KBM-7 (cell line): Measurements from ENCODE around the gene PHF12.
"Not testable (repeated sequence)": the region's sequence is repeated elsewhere in the genome, so short reads cannot be mapped to it uniquely, and the experiment has no call there.

Experiments
- DNase-seq: peaks from one replicate; pipeline ENCODE4 v3.0.0-alpha.2; 2015
- in situ Hi-C: fragments of 300-500 bp; cut with MboI; formaldehyde crosslinking; loops from 2 replicates; pipeline ENCODE4 v1.14.3; 2020; ENCODE audit warnings: low sequenced_read_pairs, low pct_unique_long_range_greater_than_20kb, mixed read lengths

The PHF12 gene

DNA sequence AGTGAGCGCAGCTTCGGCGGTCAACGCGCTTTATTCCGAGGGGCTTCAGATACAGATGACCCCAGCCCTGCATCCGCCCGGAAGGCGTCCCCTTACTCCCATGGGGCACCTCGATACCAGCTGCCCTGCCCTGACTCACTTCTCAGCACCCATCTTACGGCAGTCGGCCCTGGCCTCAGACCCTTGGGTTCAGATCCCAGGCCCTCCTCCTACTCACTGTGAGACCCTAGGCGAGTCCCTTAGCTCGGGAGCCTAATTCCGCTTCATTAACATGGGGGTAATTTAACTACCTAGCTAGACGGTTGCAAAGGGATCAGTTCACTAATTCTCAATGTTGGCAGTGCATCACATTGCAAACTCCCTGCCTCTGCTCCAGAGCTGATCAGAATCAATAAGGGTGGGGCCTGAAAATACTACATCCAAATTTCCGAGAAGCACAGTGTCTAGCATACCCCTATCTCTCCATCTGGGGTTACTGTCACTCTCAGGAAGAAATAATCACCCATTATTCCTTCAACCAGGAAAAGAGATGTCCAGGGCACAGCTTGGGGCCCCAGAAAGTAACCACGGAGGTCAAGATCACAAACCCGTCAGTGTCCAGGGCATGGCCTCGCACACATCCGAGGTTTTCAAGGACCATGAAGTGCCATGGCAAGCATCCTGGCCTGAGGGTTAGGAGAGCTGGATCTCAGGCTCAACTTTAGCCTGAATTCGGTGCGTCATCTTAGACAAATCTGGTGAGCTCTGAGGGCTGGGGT lies 53.4 kb downstream of the PHF12 start:
- in situ Hi-C loops = no loop called here
- peak; percentile 35 for DNase-seq

DNA sequence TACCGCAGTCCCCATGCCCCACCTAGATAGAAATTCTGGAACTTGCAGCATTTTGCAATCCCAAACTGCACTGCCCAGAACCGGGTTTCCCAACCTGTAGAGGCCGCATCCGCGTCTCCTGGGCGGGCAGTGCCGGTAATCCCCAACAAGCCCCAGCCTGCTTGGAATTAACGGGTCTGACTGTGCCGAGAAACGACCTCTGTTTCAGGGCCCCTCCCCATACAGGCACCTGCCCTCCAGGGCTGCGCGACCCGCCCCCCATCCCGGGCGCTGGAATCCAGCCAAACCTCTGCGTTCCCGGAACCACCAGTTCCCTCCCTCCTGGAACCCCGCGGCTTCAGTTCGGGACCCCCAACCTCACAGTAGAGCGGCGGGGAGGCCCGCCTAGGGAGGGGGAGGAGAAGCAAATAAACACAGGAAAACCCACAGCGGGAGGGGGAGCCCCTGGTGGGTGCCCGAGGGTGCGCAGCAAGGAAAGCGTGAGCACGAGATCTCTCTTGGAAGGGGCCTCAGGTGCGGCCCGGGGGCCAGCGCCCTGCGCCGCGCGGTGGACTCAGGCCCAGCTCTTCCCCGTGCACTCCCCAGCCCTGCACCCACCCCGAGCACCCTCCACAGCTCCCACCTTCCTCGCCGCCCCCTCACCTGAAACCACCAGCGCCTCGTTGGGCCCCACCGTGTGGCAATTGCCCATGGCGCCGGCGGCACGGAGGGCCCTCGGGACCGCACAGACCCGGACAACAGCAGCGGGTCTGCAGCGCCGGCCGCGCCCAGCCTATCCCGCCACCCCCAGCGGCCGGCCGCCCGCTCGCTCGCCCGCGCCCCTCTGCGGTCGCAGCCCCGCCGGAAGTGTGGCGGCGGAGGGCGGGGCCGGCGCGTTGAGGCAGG lies 54.2 kb downstream of the PHF12 start, which contains the start of gene FLOT2:
TSS of gene FLOT2 (minus strand) at position 850 of the 885 bp plus-strand sequence. CDS start at position 691, 159 bp downstream.
- DNase-seq = peak; percentile 58
- in situ Hi-C loops = no loop called here

DNA sequence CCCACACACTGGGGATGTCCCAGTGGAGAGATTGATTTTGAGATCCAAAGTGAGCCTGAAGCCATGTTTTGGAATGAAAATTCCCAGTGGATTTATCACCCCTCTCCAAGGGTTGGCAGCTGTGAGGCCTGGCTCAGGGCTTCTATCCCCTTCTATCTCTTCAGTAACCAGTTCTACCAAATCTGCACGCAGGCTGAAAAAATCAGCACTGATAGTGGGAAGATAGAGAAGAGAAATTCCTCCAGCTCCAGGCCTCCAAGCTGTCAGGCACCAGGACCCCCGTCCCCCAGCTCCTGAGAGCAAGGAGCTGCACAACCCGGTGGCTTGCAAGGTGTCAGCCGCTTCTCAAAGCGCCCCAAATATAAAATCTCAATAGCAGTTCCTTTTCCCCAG lies 54.8 kb downstream of the PHF12 start:
- DNase-seq = no peak
- in situ Hi-C loops = no loop called here

DNA sequence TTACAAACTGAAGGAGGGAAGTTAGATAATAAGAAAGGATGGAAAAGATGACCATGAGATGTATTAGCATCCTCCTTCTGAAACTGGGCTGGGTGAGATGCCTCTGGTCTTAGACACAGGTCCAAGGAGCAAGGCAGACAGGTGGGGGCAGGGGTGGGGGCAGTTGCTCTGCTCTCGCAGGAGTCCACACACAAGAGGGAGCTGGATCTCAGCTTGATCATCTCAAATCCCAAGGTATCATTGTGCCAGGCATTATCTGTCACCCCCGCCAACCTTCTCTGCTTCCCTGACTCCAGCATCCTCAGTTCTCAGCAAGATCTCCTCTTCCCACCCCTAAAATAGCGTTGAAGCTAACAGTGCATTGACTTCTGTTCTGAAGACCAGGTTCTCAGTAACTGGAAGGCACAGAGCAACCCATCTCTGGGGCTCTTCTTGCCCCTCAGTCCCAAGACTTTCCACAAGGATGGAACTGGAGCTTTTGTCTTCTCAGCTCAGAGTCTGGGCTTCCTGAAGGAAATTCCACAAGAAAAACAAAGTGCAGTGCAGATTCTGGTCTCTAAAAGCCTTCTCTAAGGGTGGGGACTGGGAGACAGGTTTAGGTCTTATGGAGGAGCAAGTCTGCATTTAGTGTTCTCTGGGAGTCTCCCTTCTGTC lies 55.4 kb downstream of the PHF12 start:
- no peak for DNase-seq
- in situ Hi-C loops = no loop called here

DNA sequence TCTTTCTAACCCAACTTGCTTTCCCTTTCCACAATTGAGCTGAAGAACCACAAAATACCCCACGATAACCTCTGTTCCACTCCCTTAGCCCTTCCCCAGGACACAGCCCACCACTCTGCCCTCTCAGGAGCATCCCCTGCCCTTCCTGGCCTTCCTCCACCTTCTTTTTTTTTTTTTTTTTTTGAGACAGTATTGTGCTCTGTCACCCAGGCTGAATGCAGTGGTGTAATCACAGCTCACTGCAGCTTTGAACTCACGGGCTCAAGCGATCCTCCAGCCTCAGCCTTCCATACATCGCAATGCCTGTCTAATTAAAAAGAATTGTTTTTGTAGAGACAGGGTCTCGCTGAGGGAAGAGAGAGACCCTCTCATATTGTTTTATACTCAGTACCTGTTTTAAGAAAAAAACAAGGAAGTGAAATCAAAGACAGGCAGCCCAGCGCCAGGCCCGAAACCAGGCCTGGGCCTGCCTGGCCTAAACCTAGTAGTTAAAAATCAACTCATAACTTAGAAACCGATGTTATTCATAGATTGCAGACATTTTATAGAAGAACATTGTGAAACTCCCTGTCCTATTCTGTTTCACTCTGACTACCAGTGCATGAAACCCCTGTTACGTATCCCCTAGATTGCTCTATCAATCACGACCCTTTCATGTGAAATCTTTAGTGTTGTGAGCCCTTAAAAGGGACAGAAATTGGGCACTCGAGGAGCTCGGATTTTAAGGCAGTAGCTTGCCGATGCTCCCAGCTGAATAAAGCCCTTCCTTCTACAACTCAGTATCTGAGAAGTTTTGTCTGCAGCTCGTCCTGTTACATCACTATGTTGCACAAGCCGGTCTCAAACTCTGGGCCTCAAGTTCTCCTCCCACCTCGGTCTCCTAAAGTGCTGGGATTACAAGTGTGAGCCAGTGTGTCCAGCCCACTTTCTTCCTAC lies 57.8 kb downstream of the PHF12 start:
- DNase-seq, in situ Hi-C loops: not testable (repeated sequence)

DNA sequence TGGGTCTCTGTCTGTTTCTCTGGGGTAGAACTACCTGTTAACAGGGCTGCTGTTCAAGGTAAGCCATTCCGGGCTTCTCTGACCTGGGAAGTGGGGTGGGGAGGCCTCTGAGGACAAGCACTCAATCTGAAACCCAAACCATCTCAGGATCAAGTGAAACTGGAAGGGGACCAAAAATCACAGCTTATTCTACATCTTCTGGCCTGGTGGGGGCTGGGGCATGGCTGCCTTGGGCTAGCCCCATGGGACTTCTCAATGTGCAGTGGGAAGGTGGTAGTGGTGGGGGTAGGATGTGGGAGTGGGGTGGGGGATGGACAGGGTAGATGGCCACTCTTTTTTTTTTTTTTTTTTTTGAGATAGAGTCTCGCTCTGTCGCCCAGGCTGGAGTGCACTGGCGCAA lies 59.3 kb downstream of the PHF12 start:
- DNase-seq = no peak
- in situ Hi-C loops = no loop called here

DNA sequence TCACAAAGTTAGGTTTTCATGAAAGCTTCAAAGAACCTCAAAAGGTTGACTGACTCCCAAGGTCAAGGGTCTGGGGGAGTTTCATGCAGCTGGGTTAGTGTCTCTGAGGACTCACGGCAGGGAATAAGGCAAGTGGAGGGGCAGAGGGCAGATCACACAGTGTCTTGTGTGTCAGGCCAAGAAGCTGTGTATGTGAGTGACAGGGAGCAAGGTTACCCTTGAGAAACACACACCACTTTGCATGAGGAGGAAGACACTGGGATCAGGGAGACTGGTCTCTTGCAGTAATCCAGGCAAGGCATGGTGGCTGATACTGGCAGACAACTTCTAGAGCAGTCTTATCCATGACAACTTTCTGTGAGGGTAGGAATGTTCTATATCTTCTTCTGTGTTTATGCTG lies 60.1 kb downstream of the PHF12 start:
- in situ Hi-C loops = no loop called here
- DNase-seq = no peak

DNA sequence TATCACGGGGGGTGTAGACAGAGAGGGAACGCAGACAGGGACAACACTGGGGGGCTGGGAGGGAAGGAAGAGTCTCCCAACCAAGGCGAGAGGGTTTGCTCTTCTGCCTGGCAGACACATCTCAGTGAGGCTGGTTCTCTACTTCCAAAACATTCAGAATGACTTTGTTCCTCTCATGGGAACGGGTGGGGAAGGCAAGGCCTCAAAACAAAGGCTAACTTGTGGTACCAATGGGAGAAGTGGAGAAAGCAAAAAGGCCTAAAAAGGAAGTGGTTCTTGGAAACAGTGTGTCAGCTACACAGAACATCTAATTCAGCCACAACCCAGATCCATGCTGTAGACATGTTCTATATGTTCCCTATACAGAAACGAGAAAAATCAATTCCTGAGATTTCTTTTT lies 61.3 kb downstream of the PHF12 start:
- in situ Hi-C loops = no loop called here
- DNase-seq = peak; percentile 64

DNA sequence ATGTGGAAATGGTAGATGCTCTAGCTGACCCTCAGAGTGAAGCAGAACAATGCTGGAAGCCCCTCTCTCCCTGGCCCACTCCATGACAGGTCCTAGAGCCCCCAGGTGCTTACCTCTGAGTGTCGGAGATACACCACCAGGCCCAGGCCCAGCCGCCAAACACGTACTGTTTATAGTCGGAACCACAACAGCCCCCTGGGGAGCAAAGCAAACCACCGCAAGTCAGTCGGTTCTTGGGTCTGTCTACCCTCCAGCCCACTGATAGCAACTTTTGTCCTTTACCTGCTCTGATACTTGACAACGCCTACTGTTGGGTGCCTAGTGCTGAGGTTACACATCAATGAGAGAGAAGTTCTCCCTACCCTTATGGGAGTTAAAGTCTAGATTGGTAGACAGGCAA lies 62.5 kb downstream of the PHF12 start:
- in situ Hi-C loops = no loop called here

DNA sequence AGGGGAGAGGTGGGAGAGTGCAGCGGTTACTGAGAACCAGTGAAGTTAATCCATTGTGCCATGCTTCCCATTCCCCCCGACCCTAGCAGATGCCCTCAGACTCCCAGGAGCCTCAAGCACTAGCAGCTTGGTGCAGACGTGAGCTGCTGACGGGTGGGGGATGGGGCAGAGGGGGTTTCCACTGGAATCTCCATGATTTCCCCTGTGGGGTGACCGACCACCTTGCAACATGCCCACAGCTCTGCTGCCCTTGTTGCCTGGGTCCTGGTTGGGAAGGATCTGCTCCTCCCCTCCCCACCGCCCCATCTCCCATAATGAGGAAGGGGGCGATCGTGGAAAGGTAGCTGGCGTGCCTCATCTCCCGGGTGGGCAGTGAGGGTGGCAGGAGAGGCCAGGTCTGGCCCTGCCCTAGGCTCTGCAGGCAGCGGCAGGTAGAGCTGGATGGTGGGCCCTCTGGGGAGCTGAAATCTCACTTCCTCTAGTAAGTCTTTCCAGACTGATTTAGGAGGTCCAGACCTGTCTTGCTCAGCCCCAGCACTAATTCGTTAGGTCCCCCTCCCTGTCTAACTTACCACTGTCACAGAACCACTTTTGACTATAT lies 63.3 kb downstream of the PHF12 start:
- in situ Hi-C loops = no loop called here

More for the DNA sequence above, 62.5 kb downstream of the PHF12 start:
- no peak for DNase-seq

DNA sequence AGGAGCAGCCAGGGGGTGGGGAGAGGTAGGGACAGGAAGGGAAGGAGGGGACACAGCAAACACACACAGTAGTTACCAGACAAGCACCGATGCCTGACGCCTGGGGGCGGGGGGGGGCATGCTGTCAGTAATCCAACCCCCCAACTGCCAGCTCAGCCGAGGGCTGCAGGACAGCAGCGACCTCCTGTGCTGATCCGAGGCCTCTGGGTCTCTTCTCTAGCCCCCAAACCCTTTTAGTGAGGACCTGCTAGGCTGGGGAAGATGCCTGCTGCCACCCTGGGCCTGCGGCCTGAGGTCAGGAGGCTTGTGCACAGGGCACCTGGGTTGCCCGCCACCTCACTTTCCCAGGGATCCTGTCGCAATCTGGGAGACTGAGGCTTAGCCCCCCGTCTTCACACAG lies 65.4 kb downstream of the PHF12 start:
- DNase-seq = no peak
- in situ Hi-C loops = no loop called here

More for the DNA sequence above, 63.3 kb downstream of the PHF12 start:
- DNase-seq = no peak

DNA sequence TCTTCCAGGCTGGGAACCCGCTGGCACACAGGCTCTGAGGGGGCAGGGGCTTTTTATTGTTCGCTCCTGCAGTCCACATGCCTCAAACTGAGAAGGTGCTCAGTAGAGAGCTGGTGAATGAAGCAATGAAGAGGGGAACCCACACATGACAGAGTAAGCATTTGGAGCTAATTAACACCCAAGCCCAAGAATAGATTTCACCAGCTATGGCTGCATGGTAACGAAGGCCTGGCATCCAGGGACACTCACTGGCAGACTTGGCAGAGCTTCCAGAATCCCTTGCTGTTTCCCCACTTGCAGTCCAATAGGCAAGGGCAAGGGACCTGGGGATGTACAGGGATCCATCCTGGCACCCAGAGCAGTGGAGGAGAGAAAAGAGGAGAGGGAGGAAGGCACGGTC lies 66.0 kb downstream of the PHF12 start:
- DNase-seq = no peak
- in situ Hi-C loops = no loop called here

DNA sequence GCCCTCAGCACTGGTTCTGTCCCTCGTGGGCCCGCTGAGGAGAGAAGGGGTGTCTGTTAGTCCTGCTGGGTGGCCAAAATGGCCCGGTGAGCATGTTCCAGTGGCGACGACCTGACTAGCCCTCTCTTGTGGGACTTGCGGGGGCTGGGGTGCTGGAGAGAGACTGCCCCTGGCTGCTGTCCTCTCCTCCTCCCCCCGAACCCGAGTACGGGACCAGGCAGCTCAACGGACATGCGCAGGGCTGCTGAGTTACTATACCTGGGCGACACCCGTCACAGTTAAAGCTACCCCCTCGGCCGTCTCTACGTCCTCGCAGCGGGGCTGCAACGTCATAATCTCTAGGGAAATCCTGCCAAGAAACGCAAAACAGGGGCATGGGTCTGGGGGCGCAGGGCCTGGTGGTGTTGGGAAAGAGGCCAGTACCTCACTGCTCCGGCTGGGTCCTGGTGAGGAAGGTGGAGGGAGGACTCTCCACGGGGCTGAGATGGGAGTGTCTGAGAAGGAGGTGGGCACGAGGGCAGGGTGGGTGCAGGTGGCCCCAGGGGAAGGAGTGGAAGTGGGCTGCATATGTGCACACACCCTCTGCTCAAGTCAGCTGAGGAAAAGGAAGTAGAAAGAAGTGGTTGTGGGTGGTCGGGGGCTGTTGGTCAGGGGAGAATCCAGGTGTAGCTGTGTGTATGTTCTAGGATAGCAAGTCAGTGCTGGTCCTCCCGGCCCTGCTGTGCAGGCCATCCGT lies 67.2 kb downstream of the PHF12 start:
- in situ Hi-C loops = no loop called here
- DNase-seq = no peak

DNA sequence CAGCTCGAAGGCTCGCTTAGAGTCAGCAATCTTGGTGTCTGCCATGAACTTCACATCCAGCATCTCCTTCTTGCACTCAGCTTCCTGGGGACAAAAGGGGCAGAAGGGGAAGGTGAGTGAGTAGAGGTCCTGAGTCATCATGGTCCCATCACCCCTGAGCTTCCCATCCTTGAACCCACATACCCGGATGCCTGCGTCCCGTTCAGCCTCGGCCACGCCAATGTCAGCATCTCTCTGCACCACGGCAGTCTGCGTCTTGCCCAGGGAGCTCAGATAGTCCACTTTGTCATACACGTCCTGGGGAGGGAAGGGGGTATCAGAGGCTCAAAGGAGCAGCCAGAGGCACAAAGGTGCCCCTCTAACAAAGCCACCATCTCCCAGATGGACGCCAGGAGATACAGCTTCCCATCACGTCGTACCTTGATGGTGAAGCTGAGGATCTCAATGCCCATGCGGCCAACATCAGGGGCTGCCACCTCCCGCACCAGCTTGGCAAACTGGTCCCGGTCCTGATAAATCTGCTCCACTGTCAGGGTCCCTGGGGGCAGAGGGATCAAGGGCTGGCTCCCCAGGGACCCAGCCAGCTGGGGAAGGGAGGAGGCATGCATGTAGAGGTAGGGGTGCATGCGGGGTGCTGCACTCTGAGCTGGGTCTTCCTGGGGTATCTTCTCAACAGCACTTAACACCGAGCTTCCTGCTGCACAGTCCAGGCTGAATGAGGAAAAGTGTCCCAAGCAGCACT lies 69.0 kb downstream of the PHF12 start:
- DNase-seq = no peak
- in situ Hi-C loops = no loop called here

DNA sequence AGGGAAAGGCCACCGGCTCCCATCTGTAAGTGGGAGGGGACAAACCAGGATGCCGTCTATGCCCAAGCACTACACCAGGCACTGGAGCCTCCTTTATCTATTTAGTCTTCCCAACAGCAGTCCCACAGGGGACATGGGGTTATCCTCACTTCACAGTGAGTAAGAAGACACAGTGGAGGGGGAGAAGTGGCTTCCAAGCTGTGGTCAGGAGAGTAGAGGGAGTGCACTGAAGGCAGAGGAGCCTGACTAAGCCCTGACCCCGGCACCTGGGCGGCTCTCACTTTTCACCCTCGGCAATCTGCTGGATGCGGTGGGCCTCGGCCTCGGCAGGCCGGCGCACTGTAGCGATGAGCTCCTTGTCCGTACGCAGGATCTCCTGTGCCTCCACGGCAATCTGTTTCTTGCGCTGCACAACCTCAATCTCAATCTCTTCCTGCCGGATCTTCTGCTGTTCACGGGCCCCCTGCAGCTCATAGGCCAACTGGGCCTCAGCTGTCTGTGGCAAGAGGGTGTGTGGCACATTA lies 69.7 kb downstream of the PHF12 start:
- in situ Hi-C loops = no loop called here
- DNase-seq = no peak

DNA sequence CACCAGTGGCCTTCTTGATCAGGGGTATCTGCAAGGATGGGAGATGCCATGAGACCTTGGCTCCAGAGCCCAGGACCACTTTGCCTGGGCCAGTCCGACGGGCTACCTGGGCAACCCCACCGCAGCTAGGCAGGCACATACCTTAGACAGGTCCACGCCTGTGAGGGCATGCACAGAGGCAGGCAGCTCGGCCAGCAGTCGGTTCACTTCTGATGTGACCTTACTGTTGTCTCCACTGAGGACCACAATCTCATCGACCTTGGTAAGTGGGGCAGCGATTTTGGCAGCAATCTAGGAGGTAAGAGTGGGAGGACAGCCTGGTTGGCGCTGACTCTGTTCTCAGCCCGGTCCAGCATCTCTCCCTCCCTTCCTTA lies 70.8 kb downstream of the PHF12 start:
- no peak for DNase-seq
- in situ Hi-C loops = no loop called here
